Glutamatergic neuron (in vitro differentiated cells): Measurements from ENCODE around the gene AFAP1. TPM values are rescaled to one million over a fixed set of nuclear protein-coding genes. Genes with fewer than 3 reads are reported as not detected.

ENCODE experiments used
- DNase-seq: peaks from one replicate; pipeline ENCODE4 v3.0.0; 2022
- H3K27ac Mint-ChIP-seq: one replicate; pipeline ENCODE4 v1.8.0; 2020; ENCODE audit warnings: mild to moderate bottlenecking, mixed read lengths, inconsistent platforms; ENCODE audit not compliant: unreplicated experiment
- H3K27me3 Mint-ChIP-seq: one replicate; pipeline ENCODE4 v1.8.0; 2020; ENCODE audit warnings: mild to moderate bottlenecking, moderate library complexity, mixed read lengths, inconsistent platforms; ENCODE audit not compliant: unreplicated experiment
- H3K36me3 Mint-ChIP-seq: one replicate; pipeline ENCODE4 v1.8.0; 2020; ENCODE audit warnings: mild to moderate bottlenecking, mixed read lengths, inconsistent platforms; ENCODE audit not compliant: unreplicated experiment
- H3K4me1 Mint-ChIP-seq: one replicate; pipeline ENCODE4 v1.8.0; 2020; ENCODE audit warnings: mild to moderate bottlenecking, low read depth, mixed read lengths, inconsistent platforms; ENCODE audit not compliant: unreplicated experiment
- H3K4me3 Mint-ChIP-seq: one replicate; pipeline ENCODE4 v1.8.0; 2020; ENCODE audit warnings: mild to moderate bottlenecking, mixed read lengths, inconsistent platforms; ENCODE audit not compliant: unreplicated experiment
- H3K9me3 Mint-ChIP-seq: one replicate; pipeline ENCODE4 v1.8.0; 2020; ENCODE audit warnings: mild to moderate bottlenecking, moderate library complexity, mixed read lengths, inconsistent platforms; ENCODE audit not compliant: unreplicated experiment
- total RNA-seq: library from RNA; stranded (reverse); fragmentation: NEBNext Ultra II Directional; extraction: Animal tissue kit (Norgen Biotek cat#: 25700); gene quantifications from one replicate; pipeline ENCODE4 v1.2.1, GENCODE V29; 2021; ENCODE audit not compliant: unreplicated experiment
- TF ChIP-seq, protein P1 (sequence below): fragments of 200-600 bp; sonication (generic); IDR thresholded peaks from one replicate; pipeline ENCODE4 v1.5.0; 2021; ENCODE audit not compliant: partially characterized antibody, unreplicated experiment

AFAP1 gene
- total RNA-seq, 1 donor from 2014 or later = 528 TPM

GRCh38 chr4:7985072-7985471, 45.4 kb upstream of the AFAP1 start:
- no peak overlapping the region for H3K27ac Mint-ChIP-seq
- no peak for DNase-seq
- TF ChIP-seq, protein P1, sequence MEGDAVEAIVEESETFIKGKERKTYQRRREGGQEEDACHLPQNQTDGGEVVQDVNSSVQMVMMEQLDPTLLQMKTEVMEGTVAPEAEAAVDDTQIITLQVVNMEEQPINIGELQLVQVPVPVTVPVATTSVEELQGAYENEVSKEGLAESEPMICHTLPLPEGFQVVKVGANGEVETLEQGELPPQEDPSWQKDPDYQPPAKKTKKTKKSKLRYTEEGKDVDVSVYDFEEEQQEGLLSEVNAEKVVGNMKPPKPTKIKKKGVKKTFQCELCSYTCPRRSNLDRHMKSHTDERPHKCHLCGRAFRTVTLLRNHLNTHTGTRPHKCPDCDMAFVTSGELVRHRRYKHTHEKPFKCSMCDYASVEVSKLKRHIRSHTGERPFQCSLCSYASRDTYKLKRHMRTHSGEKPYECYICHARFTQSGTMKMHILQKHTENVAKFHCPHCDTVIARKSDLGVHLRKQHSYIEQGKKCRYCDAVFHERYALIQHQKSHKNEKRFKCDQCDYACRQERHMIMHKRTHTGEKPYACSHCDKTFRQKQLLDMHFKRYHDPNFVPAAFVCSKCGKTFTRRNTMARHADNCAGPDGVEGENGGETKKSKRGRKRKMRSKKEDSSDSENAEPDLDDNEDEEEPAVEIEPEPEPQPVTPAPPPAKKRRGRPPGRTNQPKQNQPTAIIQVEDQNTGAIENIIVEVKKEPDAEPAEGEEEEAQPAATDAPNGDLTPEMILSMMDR = no peak
- H3K36me3 Mint-ChIP-seq = peaks cover 4% of the 10 kb centered on the region
- H3K4me3 Mint-ChIP-seq = no peak overlapping the region
- peaks cover 28% of the 10 kb centered on the region for H3K4me1 Mint-ChIP-seq
- peaks cover 4% of the 10 kb centered on the region for H3K27me3 Mint-ChIP-seq
- peaks cover 4% of the 10 kb centered on the region for H3K9me3 Mint-ChIP-seq

DNA sequence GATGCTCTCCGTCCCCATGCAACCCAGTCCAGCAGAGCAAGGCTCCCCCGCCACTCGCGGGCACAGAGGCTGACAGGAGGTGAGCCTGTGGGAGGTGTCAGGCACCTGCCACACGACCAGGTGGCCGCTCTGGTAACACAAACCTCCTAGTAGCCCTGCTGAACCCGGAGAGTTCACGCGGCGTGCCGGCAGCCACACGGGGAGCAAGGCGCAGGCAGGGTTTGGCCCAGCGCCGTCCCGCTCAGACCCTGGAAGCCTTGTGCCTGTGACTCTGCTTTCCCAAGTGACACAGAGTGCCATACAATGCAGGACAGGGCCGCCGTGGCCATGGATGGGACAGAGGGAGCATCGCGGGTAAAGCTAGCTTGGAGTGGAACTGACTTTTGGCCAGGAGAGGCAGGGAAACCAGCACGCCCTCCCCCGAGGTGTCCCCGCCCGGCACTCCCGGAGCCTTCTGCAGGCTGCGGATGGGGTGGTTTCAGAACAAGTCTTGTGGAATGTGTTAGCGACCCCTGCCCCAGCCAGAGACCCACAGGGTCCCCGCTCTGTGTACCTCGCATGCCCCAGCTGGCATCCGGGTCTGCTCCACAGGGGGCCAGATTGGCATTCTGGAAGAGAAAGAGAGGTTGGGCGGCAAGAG, 44.7 kb upstream of the AFAP1 start:
- H3K36me3 Mint-ChIP-seq = peaks cover under 1% of the 10 kb centered on the region
- H3K27me3 Mint-ChIP-seq = peaks cover 4% of the 10 kb centered on the region
- H3K27ac Mint-ChIP-seq = no peak overlapping the region
- no peak overlapping the region for H3K4me3 Mint-ChIP-seq
- TF ChIP-seq, protein P1 = no peak
- DNase-seq = no peak
- H3K9me3 Mint-ChIP-seq = peaks cover 4% of the 10 kb centered on the region
- peaks cover 34% of the 10 kb centered on the region for H3K4me1 Mint-ChIP-seq

DNA sequence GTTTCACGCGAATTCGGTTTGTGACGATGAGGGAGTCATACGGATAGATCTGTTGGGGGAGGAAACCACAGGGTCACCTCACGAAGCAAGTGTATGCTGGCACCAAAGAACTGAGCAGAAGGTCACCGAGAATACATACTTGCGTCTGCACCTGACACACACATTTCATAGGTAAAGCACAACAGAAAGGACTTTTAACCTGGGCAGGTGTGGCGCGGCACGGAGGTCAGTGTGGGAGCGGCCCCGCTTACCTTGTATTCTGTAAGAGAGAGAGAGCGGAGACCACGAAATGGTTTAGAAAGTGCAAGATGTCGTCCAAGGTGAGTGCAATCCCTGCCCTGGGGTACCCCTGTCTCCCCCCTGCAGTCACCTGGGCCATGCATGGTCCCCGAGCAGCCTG, 43.6 kb upstream of the AFAP1 start:
- H3K9me3 Mint-ChIP-seq = peaks cover 4% of the 10 kb centered on the region
- peaks cover 4% of the 10 kb centered on the region for H3K27me3 Mint-ChIP-seq
- H3K27ac Mint-ChIP-seq = no peak overlapping the region
- H3K4me3 Mint-ChIP-seq = peak overlapping the region; percentile 10
- TF ChIP-seq, protein P1 = no peak
- no peaks in the 10 kb centered on the region for H3K36me3 Mint-ChIP-seq
- H3K4me1 Mint-ChIP-seq = peaks cover 41% of the 10 kb centered on the region
- no peak for DNase-seq

DNA sequence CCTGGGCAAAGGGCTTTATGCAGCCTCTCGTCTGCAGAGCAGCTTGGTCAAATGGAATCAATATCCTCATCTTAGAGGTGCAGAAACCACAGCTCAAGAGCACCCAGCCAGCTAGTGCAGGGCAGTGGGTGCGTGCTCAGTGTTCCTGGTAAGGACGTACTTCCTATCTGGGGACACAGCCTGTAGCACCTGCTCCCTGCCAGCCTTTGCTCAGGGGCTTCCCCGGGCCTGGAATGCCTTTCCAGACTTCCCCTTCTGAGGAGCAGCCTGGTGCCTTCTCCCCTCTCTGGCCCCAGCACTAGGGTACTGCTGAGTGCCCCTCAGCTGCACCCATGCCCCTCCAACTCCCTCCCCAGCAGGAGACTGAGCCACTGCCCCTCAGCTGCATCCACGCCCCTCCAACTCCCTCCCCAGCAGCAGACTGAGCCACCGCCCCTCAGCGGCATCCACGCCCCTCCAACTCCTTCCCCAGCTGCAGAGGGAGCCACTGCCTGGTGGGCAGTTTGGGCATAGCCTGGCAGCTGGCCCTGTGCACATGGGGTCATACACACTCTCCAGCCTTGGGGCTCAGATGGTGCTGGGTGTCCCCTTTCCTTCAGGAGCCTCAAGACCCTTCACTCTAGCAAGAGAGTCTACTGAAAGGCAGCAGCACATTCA, 42.2 kb upstream of the AFAP1 start:
- Mint-ChIP-seq H3K4me1 (peaks cover 42% of the 10 kb centered on the region), H3K27ac (no peak overlapping the region), H3K27me3 (peaks cover 4% of the 10 kb centered on the region), H3K4me3 (no peak overlapping the region), H3K9me3 (peaks cover 4% of the 10 kb centered on the region), H3K36me3 (no peaks in the 10 kb centered on the region)
- TF ChIP-seq, protein P1 = no peak
- no peak for DNase-seq

DNA sequence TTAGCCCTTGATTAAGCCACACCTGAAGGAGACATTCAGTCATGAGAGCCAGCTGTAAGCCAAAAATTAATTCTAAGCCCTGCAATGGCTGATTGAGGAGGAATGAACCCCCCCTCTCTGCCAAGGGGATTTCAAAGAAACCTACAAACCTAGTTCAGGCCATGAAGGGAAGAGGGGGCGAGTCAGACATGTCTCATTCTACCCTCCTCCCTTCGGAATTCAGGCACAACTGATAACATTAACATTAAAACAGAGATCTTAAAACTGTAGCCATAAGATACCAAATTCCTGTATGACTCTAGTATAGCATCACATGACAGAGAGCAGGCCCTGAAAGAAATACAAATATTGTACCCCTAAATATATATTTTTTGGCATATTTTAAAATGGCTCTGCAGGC, 40.4 kb upstream of the AFAP1 start:
- Mint-ChIP-seq H3K9me3 (peaks cover 7% of the 10 kb centered on the region), H3K27ac (no peak overlapping the region), H3K4me1 (peaks cover 38% of the 10 kb centered on the region), H3K27me3 (peaks cover 4% of the 10 kb centered on the region), H3K36me3 (no peaks in the 10 kb centered on the region), H3K4me3 (no peak overlapping the region)
- TF ChIP-seq, protein P1 = no peak
- no peak for DNase-seq
